GM12878 (cell line): ENCODE results near the gene MMD. TPM values are rescaled to one million over a fixed set of nuclear protein-coding genes. Genes with fewer than 3 reads are reported as not detected.

Source experiments
- ATAC-seq: fragments of 200-7000 bp; cut with Tn5 transposase; 3 replicates; pipeline ENCODE4 v1.9.1; 2020; ENCODE audit warnings: mild to moderate bottlenecking, moderate library complexity
- BruUV-seq: library from RNA; stranded (reverse); fragments of 400-500 nt; replicated peaks from 2 replicates; lab custom pipeline; 2021; lab: Mats Ljungman, UMichigan
- CTCF ChIA-PET: fragments of 300-600 bp; sonication (Branson Sonifier 250); formaldehyde crosslinking; extraction: SDS; loops from one replicate; lab custom pipeline; 2021; ENCODE audit warnings: inconsistent platforms; lab: Yijun Ruan, JAX
- POLR2A ChIA-PET: fragments of 350-600 bp; formaldehyde crosslinking; extraction: SDS; loops from one replicate; lab custom pipeline; 2021; ENCODE audit warnings: inconsistent platforms; lab: Charles Lee
- RAD21 ChIA-PET: fragments of 300-600 bp; sonication (Branson Sonifier 250); formaldehyde crosslinking; loops from one replicate; lab custom pipeline; 2023; ENCODE audit warnings: antibody characterized with exemption; ENCODE audit not compliant: unreplicated experiment; lab: Charles Lee
- SMC1A ChIA-PET: fragments of 300-600 bp; sonication (Branson Sonifier 250); formaldehyde crosslinking; loops from one replicate; lab custom pipeline; 2023; ENCODE audit not compliant: unreplicated experiment, uncharacterized antibody; lab: Charles Lee
- DNase-seq: peaks from one replicate; pipeline ENCODE4 v3.0.0-alpha.2; 2011; ENCODE audit warnings: low read depth, low spot score
- FAIRE-seq: peaks from 3 replicates; lab custom pipeline; 2011; peaks lifted over from hg19 to GRCh38; lab: Jason Lieb, UNC
- H2AFZ ChIP-seq: 2 replicates; pipeline ENCODE4 v1.6.0; 2011; ENCODE audit warnings: low read depth, low read length, control low read depth; ENCODE audit not compliant: control insufficient read depth
- H3K27ac ChIP-seq: 2 replicates; pipeline ENCODE4 v1.5.1; 2011; ENCODE audit warnings: control low read depth; ENCODE audit not compliant: control insufficient read depth, insufficient read depth
- H3K27me3 ChIP-seq, 2 experiments: replicated peaks in 1 of 2; 2 replicates each; pipeline versions ENCODE4 v1.6.0 to v1.6.1; 2011; ENCODE audit warnings: low read length in 1 of 2; ENCODE audit not compliant: control insufficient read depth in 2 of 2, insufficient read depth in 2 of 2
- H3K36me3 ChIP-seq, 2 experiments: 2 replicates each; pipeline ENCODE4 v1.5.1; 2011; ENCODE audit warnings: low read length in 1 of 2; ENCODE audit not compliant: control insufficient read depth in 2 of 2, insufficient read depth in 2 of 2
- H3K4me1 ChIP-seq: 2 replicates; pipeline ENCODE4 v1.6.1; 2011; ENCODE audit warnings: mild to moderate bottlenecking, low read length, moderate library complexity, mixed read lengths; ENCODE audit not compliant: control insufficient read depth, insufficient read depth
- H3K4me2 ChIP-seq: 2 replicates; pipeline ENCODE4 v1.6.0; 2011; ENCODE audit warnings: control low read depth; ENCODE audit not compliant: control insufficient read depth, insufficient read depth
- H3K4me3 ChIP-seq: fragments of 200-600 bp; sonication (generic); 2 replicates; pipeline ENCODE4 v1.5.1; 2016
- H3K79me2 ChIP-seq: 2 replicates; pipeline ENCODE4 v1.6.0; 2011; ENCODE audit warnings: low read length; ENCODE audit not compliant: control insufficient read depth, insufficient read depth
- H3K9ac ChIP-seq: 2 replicates; pipeline ENCODE4 v1.8.0; 2011; ENCODE audit warnings: low read length, control low read depth, mixed read lengths; ENCODE audit not compliant: control insufficient read depth, insufficient read depth
- H3K9me3 ChIP-seq: replicated peaks from 3 replicates; pipeline ENCODE4 v1.5.1; 2011; ENCODE audit warnings: mild to moderate bottlenecking, low read length; ENCODE audit not compliant: control insufficient read depth, insufficient read depth
- H4K20me1 ChIP-seq: 2 replicates; pipeline ENCODE4 v1.6.0; 2011; ENCODE audit not compliant: control insufficient read depth, insufficient read depth
- ESRRA ChIP-seq: IDR thresholded peaks from 2 replicates; pipeline ENCODE4 v1.6.1; 2012; ENCODE audit warnings: mild to moderate bottlenecking, low read length, improper control_type of control experiment
- MTA3 ChIP-seq: IDR thresholded peaks from 2 replicates; pipeline ENCODE4 v1.6.1; 2012; ENCODE audit warnings: low read length, inconsistent platforms, borderline replicate concordance
- POLR2A ChIP-seq: IDR thresholded peaks from 2 replicates; pipeline ENCODE4 v1.6.1; 2011; ENCODE audit warnings: low read depth, mild to moderate bottlenecking, low read length
- POLR2AphosphoS2 ChIP-seq: IDR thresholded peaks from 2 replicates; pipeline ENCODE4 v1.6.1; 2011; ENCODE audit warnings: low read depth, mild to moderate bottlenecking, low read length, improper control_type of control experiment, moderate library complexity
- POU2F2 ChIP-seq: IDR thresholded peaks from 3 replicates; pipeline ENCODE4 v1.6.1; 2011; ENCODE audit warnings: low read depth, mild to moderate bottlenecking, low read length, borderline replicate concordance
- RAD21 ChIP-seq: IDR thresholded peaks from 2 replicates; pipeline ENCODE4 v1.6.1; 2011; ENCODE audit warnings: mild to moderate bottlenecking, low read depth, low read length, moderate library complexity; ENCODE audit not compliant: insufficient read depth
- WGBS: methylation state at CpG from one replicate; pipeline ENCODE4 v1.1.6; 2016; ENCODE audit warnings: low lambda C conversion rate; ENCODE audit not compliant: insufficient replicate concordance, insufficient coverage; ENCODE audit errors: missing lambda C conversion rate; 5-methylcytosine and 5-hydroxymethylcytosine counted together
- in situ Hi-C: fragments of 300-500 bp; cut with MboI; formaldehyde crosslinking; loops from 9 replicates; pipeline ENCODE4 v1.14.3; 2018; ENCODE audit warnings: mixed read lengths
- intact Hi-C: fragments of 100-400 bp; cut with micrococcal nuclease; formaldehyde crosslinking; loops from one replicate; pipeline ENCODE4 v1.14.2; 2022; ENCODE audit not compliant: unreplicated experiment
- polyA plus RNA-seq, 11 experiments: library from polyadenylated mRNA; depleted of rRNA in 4 of 11; unstranded in 6 of 11; stranded (reverse) in 5 of 11; fragments of >200 nt; fragmentation: Nextera tagmentation in 4 of 11; fragmentation: Illumina TruSeq in 1 of 11; extraction: Ambion mirVana in 4 of 11; extraction: Trizol in 1 of 11; gene quantifications; 1 replicate in 1 of 11; 2 replicates in 10 of 11; pipeline versions ENCODE4 v1.2.1 to v1.2.3, GENCODE V29; 2011 to 2016; ENCODE audit warnings: inconsistent platforms in 2 of 11, missing spikeins in 2 of 11, low read depth in 1 of 11
- total RNA-seq, 4 experiments: library from RNA; depleted of rRNA in 3 of 4; stranded (reverse); fragments of >200 nt in 3 of 4; fragmentation: Illumina TruSeq in 1 of 4; extraction: Trizol in 1 of 4; gene quantifications; 2 replicates each; pipeline versions ENCODE4 v1.2.1 to v1.2.3, GENCODE V29; 2013 to 2021

Gene MMD
- total and polyA plus RNA-seq, 10 of the 15 experiments (the other 5 are each of a cell fraction or from before 2014, with no cell fraction given): 8.0 to 46.7 (median 22.3) TPM

- ChIA-PET POLR2A (interaction anchor here (1.2 kb wide), 1 partner anchor 20 kb away, joined by 3 read pairs; no protein-coding TSS in a partner anchor), RAD21 (interaction anchor here (0.9 to 1.0 kb wide), 2 partner anchors 121 to 123 kb away, joined by 3 read pairs; no protein-coding TSS in a partner anchor), CTCF (interaction anchor here (0.6 to 2.6 kb wide), 5 partner anchors 8 to 123 kb away, joined by 3 to 9 read pairs (median 4); no protein-coding TSS in a partner anchor), SMC1A (interaction anchor here (0.6 to 1.4 kb wide), 4 partner anchors 11 to 93 kb away, joined by 3 to 5 read pairs (median 3); no protein-coding TSS in a partner anchor)
- Histone ChIP-seq H3K9ac (no peak overlapping the region), H3K79me2 (no peaks in the 10 kb centered on the region), H3K36me3 (peaks cover 2 to 5% of the 10 kb centered on the region in 2 experiments; a peak in 2 of 4 replicates), H3K4me1 (no peaks in the 10 kb centered on the region), H2AFZ (no peak overlapping the region), H3K4me3 (no peak overlapping the region), H3K27me3 (no peaks in the 10 kb centered on the region), H3K27ac (no peak overlapping the region), H3K4me2 (no peak overlapping the region), H4K20me1 (no peaks in the 10 kb centered on the region), H3K9me3 (no peaks in the 10 kb centered on the region)
- BruUV-seq: no TSS peak
- DNase-seq: no peak
- intact Hi-C loops (no loop called here), in situ Hi-C loops (no loop called here)
- no peak for FAIRE-seq
- TF ChIP-seq RAD21 (no peak), POU2F2 (no peak), POLR2A (0 out of 2 replicates have a peak, but pooled peaks have one; percentile 50), MTA3 (peak; percentile 56; the same call in 1 of the 2 replicates), POLR2AphosphoS2 (0 out of 2 replicates have a peak, but pooled peaks have one; percentile 32), ESRRA (no peak)
- WGBS: 98% methylated on average over 4 of the region's 4 CpGs
- ATAC-seq: peak; percentile 28; the same call in 1 of the 3 replicates
Measured at GRCh38 chr17:55391244-55391757, 30.3 kb downstream of the MMD start.
